Activated T-cell treated with anti-CD3 and anti-CD28 coated beads for 48 hours (primary cell): Measurements from ENCODE around the gene ARHGAP28.
A peak's percentile ranks its signal among the peaks of the same experiment; 100 is the strongest.

Experiments used
- DNase-seq: peaks from one replicate; pipeline ENCODE4 v3.0.0-alpha.2; 2020; ENCODE audit warnings: low read depth

ARHGAP28 gene

GRCh38 chr18:6729247-6730091 is at the start of gene ARHGAP28:
ARHGAP28 (plus strand) TSS chr18:6729716; CDS start chr18:6729822, 106 bp downstream.
- DNase-seq, result peak; percentile 9

GRCh38 chr18:6681331-6681875 is 48.1 kb upstream of the ARHGAP28 start:
- no peak for DNase-seq

- DNase-seq, result no peak
Measured at GRCh38 chr18:6682437-6683111, 46.9 kb upstream of the ARHGAP28 start.

- DNase-seq, result no peak
Measured at GRCh38 chr18:6683112-6683876, 46.2 kb upstream of the ARHGAP28 start.

GRCh38 chr18:6687676-6688075 is 41.8 kb upstream of the ARHGAP28 start:
- DNase-seq, result no peak

GRCh38 chr18:6708890-6709289 is 20.6 kb upstream of the ARHGAP28 start:
- no peak for DNase-seq

- no peak for DNase-seq
Measured at GRCh38 chr18:6711467-6711866, 18.0 kb upstream of the ARHGAP28 start.

GRCh38 chr18:6712401-6712800 is 17.1 kb upstream of the ARHGAP28 start:
- no peak for DNase-seq

GRCh38 chr18:6714010-6714409 is 15.5 kb upstream of the ARHGAP28 start:
- DNase-seq, result no peak

GRCh38 chr18:6718267-6718666 is 11.2 kb upstream of the ARHGAP28 start:
- no peak for DNase-seq

- DNase-seq, result no peak
Measured at GRCh38 chr18:6719098-6719846, 10.2 kb upstream of the ARHGAP28 start.

- no peak for DNase-seq
Measured at GRCh38 chr18:6719910-6720683, 9.4 kb upstream of the ARHGAP28 start.

GRCh38 chr18:6721755-6722154 is 7.8 kb upstream of the ARHGAP28 start:
- no peak for DNase-seq

- DNase-seq, result no peak
Measured at GRCh38 chr18:6722690-6723089, 6.8 kb upstream of the ARHGAP28 start.

GRCh38 chr18:6724331-6724730 is 5.2 kb upstream of the ARHGAP28 start:
- no peak for DNase-seq

GRCh38 chr18:6728331-6728730 is 1.2 kb upstream of the ARHGAP28 start:
- DNase-seq, result no peak

- DNase-seq, result no peak
Measured at GRCh38 chr18:6728809-6729246, 688 bp upstream of the ARHGAP28 start.

- no peak for DNase-seq
Measured at GRCh38 chr18:6730416-6731221, 1.1 kb downstream of the ARHGAP28 start.

- no peak for DNase-seq
Measured at GRCh38 chr18:6731222-6731596, 1.7 kb downstream of the ARHGAP28 start.

- DNase-seq, result no peak
Measured at GRCh38 chr18:6732952-6733351, 3.4 kb downstream of the ARHGAP28 start.
